GM18951 (cell line): ENCODE measurements around the gene TBC1D1.
"Not testable (repeated sequence)": the region's sequence is repeated elsewhere in the genome, so short reads cannot be mapped to it uniquely, and the experiment has no call there.

Experiments
- POLR2A ChIP-seq: IDR thresholded peaks from 4 replicates; pipeline ENCODE4 v1.6.1; 2011; ENCODE audit warnings: mild to moderate bottlenecking; ENCODE audit not compliant: insufficient read length, insufficient read depth; ENCODE audit errors: extremely low read depth
- in situ Hi-C: fragments of 300-500 bp; cut with MboI; formaldehyde crosslinking; loops from one replicate; pipeline ENCODE4 v1.12.0; 2022; ENCODE audit warnings: low sequenced_read_pairs, mixed read lengths, inconsistent platforms; ENCODE audit not compliant: unreplicated experiment

Gene TBC1D1

GRCh38 chr4:38017609-38018008, 126.7 kb downstream of the TBC1D1 start:
- in situ Hi-C loops = no loop called here
- no peak for TF ChIP-seq POLR2A

- in situ Hi-C loops = no loop called here
- no peak for TF ChIP-seq POLR2A
These were observed 129.5 kb downstream of the TBC1D1 start for GRCh38 chr4:38020386-38020785.

GRCh38 chr4:38020961-38021360, 130.1 kb downstream of the TBC1D1 start:
- in situ Hi-C loops = not testable (repeated sequence)

GRCh38 chr4:38021751-38022150, 130.9 kb downstream of the TBC1D1 start:
- TF ChIP-seq POLR2A = no peak
- in situ Hi-C loops = no loop called here

GRCh38 chr4:38023347-38024205, 132.7 kb downstream of the TBC1D1 start:
- no peak for TF ChIP-seq POLR2A
- in situ Hi-C loops = no loop called here

GRCh38 chr4:38024206-38024509, 133.3 kb downstream of the TBC1D1 start:
- in situ Hi-C loops = no loop called here
- TF ChIP-seq POLR2A = no peak

- in situ Hi-C loops = no loop called here
- TF ChIP-seq POLR2A = no peak
These were observed 134.8 kb downstream of the TBC1D1 start for GRCh38 chr4:38025665-38026064.

- in situ Hi-C loops = no loop called here
- TF ChIP-seq POLR2A = no peak
These were observed 135.4 kb downstream of the TBC1D1 start for GRCh38 chr4:38026158-38026740.

GRCh38 chr4:38030023-38030422, 139.1 kb downstream of the TBC1D1 start:
- TF ChIP-seq POLR2A = no peak
- in situ Hi-C loops = loop anchor here (10.0 kb wide), 1 partner anchor 425 kb away; no protein-coding TSS in a partner anchor

- no peak for TF ChIP-seq POLR2A
- in situ Hi-C loops = loop anchor here (5.0 to 10.0 kb wide), 2 partner anchors 233 to 430 kb away; no protein-coding TSS in a partner anchor
These were observed 144.3 kb downstream of the TBC1D1 start for GRCh38 chr4:38034986-38035882.

- no peak for TF ChIP-seq POLR2A
These were observed 145.7 kb downstream of the TBC1D1 start for GRCh38 chr4:38036548-38036947.

GRCh38 chr4:38037612-38038011, 146.7 kb downstream of the TBC1D1 start:
- in situ Hi-C loops = loop anchor here (5.0 to 10.0 kb wide), 2 partner anchors 235 to 433 kb away; no protein-coding TSS in a partner anchor
- TF ChIP-seq POLR2A = no peak

More at GRCh38 chr4:38036548-38036947, 145.7 kb downstream of the TBC1D1 start:
- in situ Hi-C loops = loop anchor here (5.0 to 10.0 kb wide), 2 partner anchors 234 to 432 kb away; no protein-coding TSS in a partner anchor

- in situ Hi-C loops = no loop called here
- no peak for TF ChIP-seq POLR2A
These were observed 149.7 kb downstream of the TBC1D1 start for GRCh38 chr4:38040619-38041018.
